Measurements from ENCODE around the gene NME5.

The NME5 gene

GRCh38 chr5:138132543-138132942 is 6.7 kb downstream of the NME5 start:
- no peak for DNase-seq (ENCODE audit: low read depth in 2 of 2)

- DNase-seq (ENCODE audit: low read depth in 2 of 2) = no peak
Observed at GRCh38 chr5:138129347-138129746, 9.9 kb downstream of the NME5 start.

- DNase-seq (ENCODE audit: low read depth in 2 of 2) = no peak
Observed at GRCh38 chr5:138128334-138128733, 10.9 kb downstream of the NME5 start.

GRCh38 chr5:138115254-138115653 is 24.0 kb downstream of the NME5 start:
- no peak for DNase-seq (ENCODE audit: low read depth in 2 of 2)

GRCh38 chr5:138111937-138112336 is 27.3 kb downstream of the NME5 start:
- no peak for DNase-seq (ENCODE audit: low read depth in 2 of 2)

- no peak for DNase-seq (ENCODE audit: low read depth in 2 of 2)
Observed at GRCh38 chr5:138111181-138111580, 28.0 kb downstream of the NME5 start.

GRCh38 chr5:138110266-138110963 is 28.8 kb downstream of the NME5 start:
- no peak for DNase-seq (ENCODE audit: low read depth in 2 of 2)

GRCh38 chr5:138109463-138110265 is 29.6 kb downstream of the NME5 start:
- no peak for DNase-seq (ENCODE audit: low read depth in 2 of 2)

- DNase-seq (ENCODE audit: low read depth in 2 of 2) = no peak
Observed at GRCh38 chr5:138107213-138107612, 32.0 kb downstream of the NME5 start.

- DNase-seq (ENCODE audit: low read depth in 2 of 2) = no peak
Observed at GRCh38 chr5:138105709-138106108, 33.5 kb downstream of the NME5 start.

- DNase-seq (ENCODE audit: low read depth in 2 of 2) = no peak
Observed at GRCh38 chr5:138103319-138103637, 36.0 kb downstream of the NME5 start.

GRCh38 chr5:138102454-138103318 is 36.5 kb downstream of the NME5 start:
- no peak for DNase-seq (ENCODE audit: low read depth in 2 of 2)

- no peak for DNase-seq (ENCODE audit: low read depth in 2 of 2)
Observed at GRCh38 chr5:138096997-138097828, 42.0 kb downstream of the NME5 start.

GRCh38 chr5:138096363-138096762 is 42.9 kb downstream of the NME5 start:
- DNase-seq (ENCODE audit: low read depth in 2 of 2) = no peak

- no peak for DNase-seq (ENCODE audit: low read depth in 2 of 2)
Observed at GRCh38 chr5:138095100-138095907, 43.9 kb downstream of the NME5 start.

GRCh38 chr5:138093036-138093435 is 46.2 kb downstream of the NME5 start:
- no peak for DNase-seq (ENCODE audit: low read depth in 2 of 2)

- DNase-seq (ENCODE audit: low read depth in 2 of 2) = no peak
Observed at GRCh38 chr5:138092301-138092700, 46.9 kb downstream of the NME5 start.

- no peak for DNase-seq (ENCODE audit: low read depth in 2 of 2)
Observed at GRCh38 chr5:138091685-138092084, 47.5 kb downstream of the NME5 start.

GRCh38 chr5:138083702-138084101 is 55.5 kb downstream of the NME5 start, which contains the start of gene WNT8A:
Gene WNT8A, plus strand, starts transcription at chr5:138084033. Its CDS starts 95 bp downstream, at chr5:138084128.
- no peak for DNase-seq (ENCODE audit: low read depth in 2 of 2)

- no peak for DNase-seq (ENCODE audit: low read depth in 2 of 2)
Observed at GRCh38 chr5:138082033-138082432, 57.2 kb downstream of the NME5 start.
